Immature natural killer cell (primary cell): ENCODE data around the gene BCOR. TPM values are rescaled to one million over a fixed set of nuclear protein-coding genes. Genes with fewer than 3 reads are reported as not detected.
A peak's percentile ranks its signal among the peaks of the same experiment; 100 is the strongest.

Experiments used
- DNase-seq, 3 donors: peaks; one replicate each; pipeline ENCODE4 v3.0.0; 2022; ENCODE audit warnings: mixed read lengths in 1 of 3
- H3K27ac Mint-ChIP-seq, 6 donors: one replicate each; pipeline ENCODE4 v1.8.0; 2020; ENCODE audit warnings: mixed read lengths in 6 of 6, mild to moderate bottlenecking in 5 of 6, inconsistent platforms in 4 of 6, moderate library complexity in 3 of 6
- H3K27me3 Mint-ChIP-seq, 3 donors: one replicate each; pipeline ENCODE4 v1.8.0; 2020 to 2021; ENCODE audit warnings: low read depth in 3 of 3, mild to moderate bottlenecking in 3 of 3, mixed read lengths in 3 of 3, moderate library complexity in 3 of 3, inconsistent platforms in 1 of 3
- H3K36me3 Mint-ChIP-seq, 3 donors: one replicate each; pipeline ENCODE4 v1.8.0; 2020; ENCODE audit warnings: mixed read lengths in 3 of 3, inconsistent platforms in 2 of 3, mild to moderate bottlenecking in 2 of 3
- H3K4me1 Mint-ChIP-seq, 2 donors: one replicate each; pipeline ENCODE4 v1.8.0; 2020; ENCODE audit warnings: inconsistent platforms in 2 of 2, mild to moderate bottlenecking in 2 of 2, mixed read lengths in 2 of 2, moderate library complexity in 1 of 2
- H3K4me3 Mint-ChIP-seq, 5 donors: one replicate each; pipeline ENCODE4 v1.8.0; 2020; ENCODE audit warnings: mild to moderate bottlenecking in 5 of 5, mixed read lengths in 5 of 5, inconsistent platforms in 3 of 5, moderate library complexity in 3 of 5
- H3K9me3 Mint-ChIP-seq, 6 donors: one replicate each; pipeline ENCODE4 v1.8.0; 2020; ENCODE audit warnings: mild to moderate bottlenecking in 6 of 6, mixed read lengths in 6 of 6, inconsistent platforms in 4 of 6, moderate library complexity in 3 of 6
- polyA plus RNA-seq, 3 donors: library from polyadenylated mRNA; unstranded; fragments of 300-500 nt; fragmentation: Illumina TruSeq; gene quantifications; one replicate each; pipeline ENCODE4 v1.2.3, GENCODE V29; 2021

Gene BCOR
- polyA plus RNA-seq, 3 donors from 2014 or later: 3.4 to 7.2 TPM; not detected in 1

GRCh38 chrX:40050532-40050931 is 47.2 kb downstream of the BCOR start:
- Mint-ChIP-seq H3K36me3 (peaks cover 57 to 72% (median 59%) of the 10 kb centered on the region in 3 donors), H3K27me3 (peaks cover 0 to 3% (median 0%) of the 10 kb centered on the region in 3 donors), H3K9me3 (peaks cover 0 to 20% (median 12%) of the 10 kb centered on the region in 6 donors), H3K4me1 (peaks cover 0 to 2% of the 10 kb centered on the region in 2 donors), H3K27ac (no peak overlapping the region), H3K4me3 (no peak overlapping the region)
- DNase-seq: no peak

- Mint-ChIP-seq H3K27me3 (peaks cover 0 to 3% (median 0%) of the 10 kb centered on the region in 3 donors), H3K9me3 (peaks cover 0 to 20% (median 12%) of the 10 kb centered on the region in 6 donors), H3K36me3 (peaks cover 52 to 62% (median 55%) of the 10 kb centered on the region in 3 donors), H3K27ac (no peak overlapping the region), H3K4me3 (no peak overlapping the region), H3K4me1 (peaks cover 0 to 2% of the 10 kb centered on the region in 2 donors)
- DNase-seq: no peak
These were observed 48.6 kb downstream of the BCOR start for GRCh38 chrX:40049084-40049641.

GRCh38 chrX:40047485-40047884 is 50.3 kb downstream of the BCOR start:
- Mint-ChIP-seq H3K27ac (no peak overlapping the region), H3K27me3 (peaks cover 0 to 4% (median 0%) of the 10 kb centered on the region in 3 donors), H3K4me1 (peaks cover under 1 to 2% of the 10 kb centered on the region in 2 donors), H3K4me3 (no peak overlapping the region), H3K9me3 (peaks cover 0 to 20% (median 12%) of the 10 kb centered on the region in 6 donors), H3K36me3 (peaks cover 38 to 46% (median 39%) of the 10 kb centered on the region in 3 donors)
- DNase-seq: no peak

GRCh38 chrX:40043895-40044294 is 53.9 kb downstream of the BCOR start:
- Mint-ChIP-seq H3K27ac (no peak overlapping the region), H3K4me3 (no peak overlapping the region)
- no peak for DNase-seq

GRCh38 chrX:40041915-40042314 is 55.8 kb downstream of the BCOR start:
- Mint-ChIP-seq H3K4me1 (peaks cover 16 to 22% of the 10 kb centered on the region in 2 donors), H3K9me3 (peaks cover 0 to 7% (median 0%) of the 10 kb centered on the region in 6 donors), H3K27me3 (peaks cover 0 to 9% (median 2%) of the 10 kb centered on the region in 3 donors), H3K4me3 (peak overlapping the region in 2 of 5 donors; percentile 8 to 45), H3K36me3 (no peaks in the 10 kb centered on the region), H3K27ac (peak overlapping the region in 4 of 6 donors; percentile 34 to 57 (median 54))
- DNase-seq: peak; percentile 22 to 37 (median 30)

More at GRCh38 chrX:40043895-40044294, 53.9 kb downstream of the BCOR start:
- peaks cover 7 to 13% (median 8%) of the 10 kb centered on the region in 3 donors for H3K36me3 Mint-ChIP-seq
- H3K4me1 Mint-ChIP-seq: peaks cover 16 to 22% of the 10 kb centered on the region in 2 donors
- peaks cover 0 to 6% (median 0%) of the 10 kb centered on the region in 3 donors for H3K27me3 Mint-ChIP-seq
- H3K9me3 Mint-ChIP-seq: peaks cover 0 to 3% (median 0%) of the 10 kb centered on the region in 6 donors

GRCh38 chrX:40040686-40041461 is 56.9 kb downstream of the BCOR start:
- no peak for DNase-seq
- peaks cover 0 to 7% (median 0%) of the 10 kb centered on the region in 6 donors for H3K9me3 Mint-ChIP-seq
- H3K27ac Mint-ChIP-seq: peak overlapping the region in 1 of 6 donors; percentile 62
- H3K36me3 Mint-ChIP-seq: no peaks in the 10 kb centered on the region
- peaks cover 0 to 9% (median 2%) of the 10 kb centered on the region in 3 donors for H3K27me3 Mint-ChIP-seq
- H3K4me1 Mint-ChIP-seq: peaks cover 16 to 22% of the 10 kb centered on the region in 2 donors
- H3K4me3 Mint-ChIP-seq: peak overlapping the region in 4 of 5 donors; percentile 27 to 56 (median 38)

- H3K9me3 Mint-ChIP-seq: peaks cover 0 to 7% (median 0%) of the 10 kb centered on the region in 6 donors
- peaks cover 0 to 9% (median 2%) of the 10 kb centered on the region in 3 donors for H3K27me3 Mint-ChIP-seq
- DNase-seq: no peak
- no peak overlapping the region for H3K4me3 Mint-ChIP-seq
- H3K36me3 Mint-ChIP-seq: no peaks in the 10 kb centered on the region
- no peak overlapping the region for H3K27ac Mint-ChIP-seq
- peaks cover 16 to 22% of the 10 kb centered on the region in 2 donors for H3K4me1 Mint-ChIP-seq
These were observed 57.9 kb downstream of the BCOR start for GRCh38 chrX:40039887-40040286.

- H3K4me3 Mint-ChIP-seq: no peak overlapping the region
These were observed 60.4 kb downstream of the BCOR start for GRCh38 chrX:40037367-40037766.

GRCh38 chrX:40035726-40036125 is 62.0 kb downstream of the BCOR start:
- H3K9me3 Mint-ChIP-seq: peaks cover 0 to 7% (median 0%) of the 10 kb centered on the region in 6 donors
- H3K27me3 Mint-ChIP-seq: peaks cover 0 to 13% (median 5%) of the 10 kb centered on the region in 3 donors
- DNase-seq: no peak

More at GRCh38 chrX:40037367-40037766, 60.4 kb downstream of the BCOR start:
- Mint-ChIP-seq H3K4me1 (peaks cover 16 to 20% of the 10 kb centered on the region in 2 donors), H3K36me3 (no peaks in the 10 kb centered on the region), H3K27ac (no peak overlapping the region), H3K9me3 (peaks cover 0 to 7% (median 0%) of the 10 kb centered on the region in 6 donors), H3K27me3 (peaks cover 0 to 8% (median 5%) of the 10 kb centered on the region in 3 donors)
- no peak for DNase-seq

GRCh38 chrX:40031911-40032310 is 65.8 kb downstream of the BCOR start:
- no peaks in the 10 kb centered on the region for H3K36me3 Mint-ChIP-seq
- peaks cover 0 to 2% (median 0%) of the 10 kb centered on the region in 6 donors for H3K9me3 Mint-ChIP-seq
- H3K27ac Mint-ChIP-seq: no peak overlapping the region
- no peak overlapping the region for H3K4me3 Mint-ChIP-seq
- peaks cover 7 to 11% of the 10 kb centered on the region in 2 donors for H3K4me1 Mint-ChIP-seq
- no peak for DNase-seq
- peaks cover 5 to 11% (median 9%) of the 10 kb centered on the region in 3 donors for H3K27me3 Mint-ChIP-seq

More at GRCh38 chrX:40035726-40036125, 62.0 kb downstream of the BCOR start:
- H3K4me1 Mint-ChIP-seq: peaks cover 2 to 4% of the 10 kb centered on the region in 2 donors
- H3K27ac Mint-ChIP-seq: no peak overlapping the region
- no peaks in the 10 kb centered on the region for H3K36me3 Mint-ChIP-seq
- H3K4me3 Mint-ChIP-seq: no peak overlapping the region

- no peak for DNase-seq
- peaks cover 14 to 22% of the 10 kb centered on the region in 2 donors for H3K4me1 Mint-ChIP-seq
- H3K36me3 Mint-ChIP-seq: no peaks in the 10 kb centered on the region
- H3K9me3 Mint-ChIP-seq: peaks cover 0 to 3% (median 0%) of the 10 kb centered on the region in 6 donors
- no peak overlapping the region for H3K4me3 Mint-ChIP-seq
- peaks cover 5 to 12% (median 11%) of the 10 kb centered on the region in 3 donors for H3K27me3 Mint-ChIP-seq
- no peak overlapping the region for H3K27ac Mint-ChIP-seq
These were observed 67.6 kb downstream of the BCOR start for GRCh38 chrX:40030205-40030604.

- Mint-ChIP-seq H3K4me1 (peaks cover 16 to 26% of the 10 kb centered on the region in 2 donors), H3K27me3 (peaks cover 2 to 14% (median 3%) of the 10 kb centered on the region in 3 donors), H3K36me3 (no peaks in the 10 kb centered on the region), H3K9me3 (peaks cover 0 to 1% (median 0%) of the 10 kb centered on the region in 6 donors), H3K4me3 (peak overlapping the region in 2 of 5 donors; percentile 18 to 19), H3K27ac (no peak overlapping the region)
- DNase-seq: no peak
These were observed 75.3 kb downstream of the BCOR start for GRCh38 chrX:40022421-40022820.

GRCh38 chrX:40021647-40022046 is 76.1 kb downstream of the BCOR start:
- Mint-ChIP-seq H3K36me3 (no peaks in the 10 kb centered on the region), H3K27me3 (peaks cover 0 to 7% (median 0%) of the 10 kb centered on the region in 3 donors), H3K4me3 (no peak overlapping the region), H3K9me3 (peaks cover 0 to 1% (median 0%) of the 10 kb centered on the region in 6 donors), H3K27ac (no peak overlapping the region), H3K4me1 (peaks cover 11 to 21% of the 10 kb centered on the region in 2 donors)
- no peak for DNase-seq
